Naive thymus-derived CD4-positive, alpha-beta T cell (primary cell): ENCODE measurements around the gene MARK4. TPM values are rescaled to one million over a fixed set of nuclear protein-coding genes. Genes with fewer than 3 reads are reported as not detected.

Experiments
- ATAC-seq: fragments of 150-1000 bp; cut with Tn5 transposase; 2 replicates; pipeline ENCODE4 v1.10.0; 2021; ENCODE audit warnings: mild to moderate bottlenecking, moderate library complexity
- CTCF ChIA-PET: fragments of 350-600 bp; sonication (Branson Sonifier 250); formaldehyde crosslinking; loops from one replicate; lab custom pipeline; 2021; ENCODE audit warnings: antibody characterized with exemption; lab: Charles Lee
- POLR2A ChIA-PET: fragments of 350-600 bp; sonication (Branson Sonifier 250); formaldehyde crosslinking; loops from one replicate; lab custom pipeline; 2021; ENCODE audit warnings: antibody characterized with exemption, inconsistent platforms; lab: Charles Lee
- DNase-seq, 9 donors: peaks; one replicate each; pipeline versions ENCODE4 v3.0.0 to v3.0.0-alpha.2; 2020 to 2022; ENCODE audit warnings: mixed read lengths in 1 of 9
- H3K27ac ChIP-seq: one replicate; pipeline ENCODE4 v1.7.0; 2013; ENCODE audit warnings: mild to moderate bottlenecking, low read depth, low read length, moderate library complexity
- H3K27me3 ChIP-seq, 2 donors: one replicate each; pipeline ENCODE4 v1.7.0; 2013; ENCODE audit warnings: low read length in 2 of 2, mild to moderate bottlenecking in 2 of 2, moderate library complexity in 2 of 2; ENCODE audit not compliant: control insufficient read depth in 2 of 2, insufficient read depth in 2 of 2
- H3K36me3 ChIP-seq, 3 experiments: 1 replicate in 2 of 3; 2 replicates in 1 of 3; pipeline ENCODE4 v1.7.0; 2013; ENCODE audit warnings: low read length in 3 of 3, mild to moderate bottlenecking in 3 of 3, moderate library complexity in 1 of 3; ENCODE audit not compliant: insufficient read depth in 3 of 3, control insufficient read depth in 2 of 3
- H3K4me1 ChIP-seq, 2 donors: one replicate each; pipeline ENCODE4 v1.7.0; 2013; ENCODE audit warnings: low read length in 2 of 2, mild to moderate bottlenecking in 2 of 2, moderate library complexity in 1 of 2; ENCODE audit not compliant: control insufficient read depth in 2 of 2, insufficient read depth in 2 of 2
- H3K4me3 ChIP-seq: 2 replicates; pipeline ENCODE4 v1.7.0; 2013; ENCODE audit warnings: mild to moderate bottlenecking, low read length
- H3K9me3 ChIP-seq, 3 experiments: 1 replicate in 2 of 3; 2 replicates in 1 of 3; pipeline ENCODE4 v1.7.0; 2013; ENCODE audit warnings: low read length in 3 of 3; ENCODE audit not compliant: control insufficient read depth in 2 of 3
- H3K27ac Mint-ChIP-seq, 9 donors: one replicate each; pipeline ENCODE4 v1.8.0; 2020 to 2022; ENCODE audit warnings: mixed read lengths in 9 of 9, mild to moderate bottlenecking in 8 of 9, moderate library complexity in 5 of 9, inconsistent platforms in 2 of 9
- H3K27me3 Mint-ChIP-seq, 5 donors: one replicate each; pipeline ENCODE4 v1.8.0; 2021 to 2022; ENCODE audit warnings: mixed read lengths in 5 of 5, mild to moderate bottlenecking in 1 of 5
- H3K36me3 Mint-ChIP-seq, 5 donors: one replicate each; pipeline ENCODE4 v1.8.0; 2020 to 2022; ENCODE audit warnings: mixed read lengths in 5 of 5, mild to moderate bottlenecking in 3 of 5, inconsistent platforms in 1 of 5
- H3K4me1 Mint-ChIP-seq, 7 donors: one replicate each; pipeline ENCODE4 v1.8.0; 2020 to 2022; ENCODE audit warnings: mixed read lengths in 7 of 7, mild to moderate bottlenecking in 3 of 7, inconsistent platforms in 1 of 7
- H3K4me3 Mint-ChIP-seq, 10 donors: one replicate each; pipeline ENCODE4 v1.8.0; 2020 to 2022; ENCODE audit warnings: mild to moderate bottlenecking in 10 of 10, mixed read lengths in 10 of 10, moderate library complexity in 6 of 10, inconsistent platforms in 2 of 10
- H3K9me3 Mint-ChIP-seq, 11 donors: one replicate each; pipeline ENCODE4 v1.8.0; 2020 to 2022; ENCODE audit warnings: mixed read lengths in 11 of 11, mild to moderate bottlenecking in 4 of 11, inconsistent platforms in 1 of 11, moderate library complexity in 1 of 11
- intact Hi-C, 2 donors: fragments of 100-400 bp; cut with micrococcal nuclease; formaldehyde crosslinking; loops; one replicate each; pipeline ENCODE4 v1.15.1; 2023
- polyA plus RNA-seq, 2 donors: library from polyadenylated mRNA; unstranded; fragments of 300-500 nt; fragmentation: Illumina TruSeq; gene quantifications; one replicate each; pipeline ENCODE4 v1.2.3, GENCODE V29; 2021
- total RNA-seq, 6 experiments: library from RNA in 5 of 6; stranded (reverse) in 5 of 6; gene quantifications; 1 replicate in 5 of 6; 2 replicates in 1 of 6; pipeline ENCODE4 v1.2.3 and lab custom pipeline; 2021 to 2026

MARK4 gene
- total and polyA plus RNA-seq, 7 experiments from 2014 or later, result 0.70 to 39.2 (median 22.8) TPM

GRCh38 chr19:45354241-45354842 lies 103.3 kb downstream of the MARK4 start:
- Mint-ChIP-seq H3K9me3 (peaks cover 0 to 3% (median 0%) of the 10 kb centered on the region in 11 donors), H3K36me3 (peaks cover 0 to 38% (median 12%) of the 10 kb centered on the region in 5 donors), H3K27ac (no peak overlapping the region), H3K4me3 (no peak overlapping the region), H3K27me3 (no peaks in the 10 kb centered on the region), H3K4me1 (no peaks in the 10 kb centered on the region)
- Histone ChIP-seq H3K9me3 (no peaks in the 10 kb centered on the region), H3K4me3 (no peak overlapping the region), H3K27me3 (no peaks in the 10 kb centered on the region), H3K27ac (no peak overlapping the region), H3K4me1 (no peaks in the 10 kb centered on the region), H3K36me3 (peaks cover 0 to 81% (median 0%) of the 10 kb centered on the region in 3 experiments)
- intact Hi-C loops, result no loop called here
- DNase-seq (no peak), ATAC-seq (no peak)
- POLR2A ChIA-PET, result no interaction called here
- CTCF ChIA-PET, result no interaction called here

Other genes starting within 250 kb of the MARK4 start
- gene RELB, start 249.8 kb upstream of the MARK4 start, total RNA-seq, result 10 to 100 TPM; 30.7 to 87.3 (median 71.3) TPM
- 10 to 100 TPM; 13.4 to 14.7 TPM for gene RELB, start 249.8 kb upstream of the MARK4 start, polyA plus RNA-seq
- gene CLASRP, start 212.2 kb upstream of the MARK4 start, total RNA-seq, result 100 to 1,000 TPM in 4 of 5 experiments, 10 to 100 TPM in 1; 94.7 to 185 (median 163) TPM
- 10 to 100 TPM in 1 of 2 donors, 1 to 10 TPM in 1; 3.6 to 10.8 TPM for gene CLASRP, start 212.2 kb upstream of the MARK4 start, polyA plus RNA-seq
- 1 to 10 TPM in 3 of 5 experiments, under 1 TPM in 2; 0.57 to 3.6 (median 2.2) TPM for gene ZNF296, start 174.8 kb upstream of the MARK4 start, total RNA-seq
- gene ZNF296, start 174.8 kb upstream of the MARK4 start, polyA plus RNA-seq, result 1 to 10 TPM; 1.1 to 1.2 TPM
- 10 to 100 TPM in 4 of 5 experiments, 1 to 10 TPM in 1; 4.9 to 31.6 (median 16.6) TPM for gene GEMIN7, start 172.0 kb upstream of the MARK4 start, total RNA-seq
- gene GEMIN7, start 172.0 kb upstream of the MARK4 start, polyA plus RNA-seq, result 10 to 100 TPM; 46.3 to 65.5 TPM
- 10 to 100 TPM; 20.0 to 28.3 (median 21.9) TPM for gene PPP1R37, start 158.1 kb upstream of the MARK4 start, total RNA-seq
- gene PPP1R37, start 158.1 kb upstream of the MARK4 start, polyA plus RNA-seq, result 1 to 10 TPM; 1.4 to 1.5 TPM
- gene NKPD1, start 90.3 kb upstream of the MARK4 start, total RNA-seq, result 1 to 10 TPM in 1 of 5 experiments, under 1 TPM in 4; 0.07 to 1.2 (median 0.73) TPM
- under 1 TPM; 0.41 to 0.60 TPM for gene NKPD1, start 90.3 kb upstream of the MARK4 start, polyA plus RNA-seq
- 10 to 100 TPM; 44.6 to 61.9 (median 53.0) TPM for gene TRAPPC6A, start 73.0 kb upstream of the MARK4 start, total RNA-seq
- gene TRAPPC6A, start 73.0 kb upstream of the MARK4 start, polyA plus RNA-seq, result 100 to 1,000 TPM; 173 to 174 TPM
- 10 to 100 TPM; 13.7 to 24.9 (median 15.4) TPM for gene BLOC1S3, start 72.5 kb upstream of the MARK4 start, total RNA-seq
- gene BLOC1S3, start 72.5 kb upstream of the MARK4 start, polyA plus RNA-seq, result 10 to 100 TPM in 1 of 2 donors, 1 to 10 TPM in 1; 6.9 to 17.4 TPM
- gene EXOC3L2, start 5.9 kb upstream of the MARK4 start, total RNA-seq, result not detected
- not detected for gene EXOC3L2, start 5.9 kb upstream of the MARK4 start, polyA plus RNA-seq
- not detected for gene CKM, start 71.6 kb downstream of the MARK4 start, total RNA-seq
- not detected for gene CKM, start 71.6 kb downstream of the MARK4 start, polyA plus RNA-seq
- gene KLC3, start 89.5 kb downstream of the MARK4 start, total RNA-seq, result not detected
- gene KLC3, start 89.5 kb downstream of the MARK4 start, polyA plus RNA-seq, result under 1 TPM in 1 of 2 donors, not detected in 1; 0.18 TPM
- gene ERCC2, start 119.3 kb downstream of the MARK4 start, total RNA-seq, result 10 to 100 TPM; 14.4 to 25.1 (median 19.2) TPM
- gene ERCC2, start 119.3 kb downstream of the MARK4 start, polyA plus RNA-seq, result 1 to 10 TPM; 4.4 to 6.0 TPM
- 10 to 100 TPM in 3 of 5 experiments, 1 to 10 TPM in 2; 2.9 to 24.4 (median 11.1) TPM for gene PPP1R13L, start 153.8 kb downstream of the MARK4 start, total RNA-seq
- gene PPP1R13L, start 153.8 kb downstream of the MARK4 start, polyA plus RNA-seq, result under 1 TPM; 0.56 to 0.61 TPM
- gene POLR1G, start 155.4 kb downstream of the MARK4 start, total RNA-seq, result 1 to 10 TPM in 4 of 5 experiments, under 1 TPM in 1; 0.45 to 8.2 (median 4.7) TPM
- 1 to 10 TPM; 5.1 to 5.4 TPM for gene POLR1G, start 155.4 kb downstream of the MARK4 start, polyA plus RNA-seq
- gene ERCC1, start 172.6 kb downstream of the MARK4 start, total RNA-seq, result 10 to 100 TPM; 45.1 to 88.2 (median 53.4) TPM
- 10 to 100 TPM; 31.7 to 32.7 TPM for gene ERCC1, start 172.6 kb downstream of the MARK4 start, polyA plus RNA-seq
- gene FOSB, start 216.7 kb downstream of the MARK4 start, total RNA-seq, result 1,000 to 10,000 TPM in 1 of 5 experiments, 100 to 1,000 TPM in 1, 10 to 100 TPM in 2, 1 to 10 TPM in 1; 2.1 to 1,925 (median 22.8) TPM
- gene FOSB, start 216.7 kb downstream of the MARK4 start, polyA plus RNA-seq, result 1 to 10 TPM; 3.0 to 5.3 TPM
- 1 to 10 TPM in 4 of 5 experiments, under 1 TPM in 1; 0.86 to 3.1 (median 2.4) TPM for gene RTN2, start 245.8 kb downstream of the MARK4 start, total RNA-seq
- under 1 TPM; 0.30 to 0.37 TPM for gene RTN2, start 245.8 kb downstream of the MARK4 start, polyA plus RNA-seq
- gene PPM1N, start 247.2 kb downstream of the MARK4 start, total RNA-seq, result 1 to 10 TPM; 1.3 to 8.5 (median 7.8) TPM
- 1 to 10 TPM; 2.8 to 4.0 TPM for gene PPM1N, start 247.2 kb downstream of the MARK4 start, polyA plus RNA-seq